HL-60 (cell line): Measurements from ENCODE around the gene SAMD14.

Experiments used
- CTCF ChIP-seq: IDR thresholded peaks from one replicate; pipeline ENCODE4 v1.5.1; 2011; ENCODE audit warnings: low read length, control low read depth, inconsistent platforms; ENCODE audit not compliant: insufficient read depth
- GABPA ChIP-seq: IDR thresholded peaks from 2 replicates; pipeline ENCODE4 v1.6.1; 2012; ENCODE audit warnings: low read depth
- POLR2AphosphoS5 ChIP-seq: IDR thresholded peaks from 2 replicates; pipeline ENCODE4 v1.6.1; 2012; ENCODE audit warnings: low read depth
- REST ChIP-seq: IDR thresholded peaks from 2 replicates; pipeline ENCODE4 v1.6.1; 2012; ENCODE audit warnings: low read depth; ENCODE audit not compliant: insufficient replicate concordance
- SPI1 ChIP-seq: IDR thresholded peaks from 2 replicates; pipeline ENCODE4 v1.6.1; 2012; ENCODE audit warnings: low read depth, mild to moderate bottlenecking, borderline replicate concordance

GRCh38 chr17:50168319-50168718 lies 38.4 kb upstream of the SAMD14 start:
- no peak for TF ChIP-seq REST
- TF ChIP-seq CTCF: no peak
- no peak for TF ChIP-seq SPI1
- TF ChIP-seq POLR2AphosphoS5: no peak
- TF ChIP-seq GABPA: no peak
